ENCODE data around the gene SH3BP1.
A peak's percentile ranks its signal among the peaks of the same experiment; 100 is the strongest.

DNA sequence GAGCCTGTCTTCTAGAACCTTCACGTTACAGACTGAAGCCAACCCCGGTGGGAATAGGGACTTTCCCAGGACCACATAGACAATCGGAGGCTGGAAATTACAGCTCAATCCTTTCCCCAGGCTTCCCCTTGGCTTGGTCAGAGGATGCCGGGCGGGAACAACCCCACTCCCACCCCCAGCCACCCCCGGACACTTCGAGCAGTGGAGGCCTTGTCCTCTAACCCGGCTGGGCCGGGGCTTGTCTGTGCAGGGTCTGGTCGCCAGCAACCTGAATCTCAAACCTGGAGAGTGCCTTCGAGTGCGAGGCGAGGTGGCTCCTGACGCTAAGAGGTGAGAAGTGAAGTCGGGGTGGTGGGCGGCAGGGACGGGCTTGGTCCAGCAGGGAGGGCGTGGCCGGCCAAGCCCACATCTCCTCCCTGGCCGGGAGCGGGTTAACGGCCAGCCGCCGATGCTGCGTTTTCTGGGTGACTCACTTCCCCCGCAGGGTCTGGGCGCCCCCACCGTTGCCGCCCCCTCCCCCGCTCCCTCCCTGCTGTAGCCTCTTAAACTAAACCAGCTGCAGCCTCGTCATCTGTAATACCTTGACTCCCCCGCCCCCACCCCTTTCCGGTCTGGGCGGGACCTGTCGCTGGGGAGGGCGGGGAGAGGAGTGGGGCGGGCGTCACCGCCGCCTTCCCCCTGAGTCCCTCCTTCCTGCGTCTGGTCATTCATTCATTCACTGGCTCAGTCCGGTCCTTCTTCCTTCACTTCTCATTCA, 37.4 kb downstream of the SH3BP1 start:
- TF ChIP-seq YY1 (IDR thresholded peaks at IDR 0.05; ENCODE audit: insufficient read depth, insufficient replicate concordance, low read depth, low read length) (no peak), BRCA1 (CRISPR knock-in tag; IDR thresholded peaks at IDR 0.05) (no peak), ZSCAN21 (CRISPR knock-in tag; IDR thresholded peaks at IDR 0.05; ENCODE audit: borderline replicate concordance) (no peak), ZNF570 (CRISPR knock-in tag; IDR thresholded peaks at IDR 0.05; ENCODE audit: borderline replicate concordance) (no peak), ZEB1 (IDR thresholded peaks at IDR 0.05; ENCODE audit: insufficient replicate concordance, low read depth) (no peak), PHF8 (CRISPR knock-in tag; IDR thresholded peaks at IDR 0.05) (peak; percentile 39; the same call in 1 of the 2 replicates), POLR2AphosphoS5 (IDR thresholded peaks at IDR 0.05; ENCODE audit: low read depth, low read length) (no peak), MYC (CRISPR knock-in tag; IDR thresholded peaks at IDR 0.05; ENCODE audit: borderline replicate concordance) (no peak)

All from HepG2 (cell line).